HUES64 (cell line): ENCODE results near the gene TGM4.

Source experiments
- H3K27ac ChIP-seq: 2 replicates; pipeline ENCODE4 v1.7.0; 2013; ENCODE audit warnings: low read depth, low read length, inconsistent platforms
- H3K27me3 ChIP-seq: 2 replicates; pipeline ENCODE4 v1.6.1; 2013; ENCODE audit warnings: mild to moderate bottlenecking, low read length; ENCODE audit not compliant: insufficient read depth
- H3K36me3 ChIP-seq: 2 replicates; pipeline ENCODE4 v1.6.1; 2013; ENCODE audit warnings: mild to moderate bottlenecking, low read length; ENCODE audit not compliant: insufficient read depth
- H3K4me1 ChIP-seq: 2 replicates; pipeline ENCODE4 v1.6.1; 2013; ENCODE audit warnings: mild to moderate bottlenecking, low read length, moderate library complexity; ENCODE audit not compliant: insufficient read depth
- H3K4me3 ChIP-seq: 2 replicates; pipeline ENCODE4 v1.5.1; 2013; ENCODE audit warnings: mild to moderate bottlenecking, low read length, moderate library complexity
- H3K9ac ChIP-seq: 2 replicates; pipeline ENCODE4 v1.6.1; 2013; ENCODE audit warnings: mild to moderate bottlenecking, low read depth, low read length
- H3K9me3 ChIP-seq: 2 replicates; pipeline ENCODE4 v1.6.1; 2013; ENCODE audit warnings: low read depth, low read length; ENCODE audit not compliant: insufficient read depth
- WGBS: fragments of 150-250, 120-280 bp; methylation state at CpG from one replicate; pipeline ENCODE4 v1.1.7; 2013; ENCODE audit warnings: missing lambda C conversion rate; 5-methylcytosine and 5-hydroxymethylcytosine counted together

The TGM4 gene

DNA sequence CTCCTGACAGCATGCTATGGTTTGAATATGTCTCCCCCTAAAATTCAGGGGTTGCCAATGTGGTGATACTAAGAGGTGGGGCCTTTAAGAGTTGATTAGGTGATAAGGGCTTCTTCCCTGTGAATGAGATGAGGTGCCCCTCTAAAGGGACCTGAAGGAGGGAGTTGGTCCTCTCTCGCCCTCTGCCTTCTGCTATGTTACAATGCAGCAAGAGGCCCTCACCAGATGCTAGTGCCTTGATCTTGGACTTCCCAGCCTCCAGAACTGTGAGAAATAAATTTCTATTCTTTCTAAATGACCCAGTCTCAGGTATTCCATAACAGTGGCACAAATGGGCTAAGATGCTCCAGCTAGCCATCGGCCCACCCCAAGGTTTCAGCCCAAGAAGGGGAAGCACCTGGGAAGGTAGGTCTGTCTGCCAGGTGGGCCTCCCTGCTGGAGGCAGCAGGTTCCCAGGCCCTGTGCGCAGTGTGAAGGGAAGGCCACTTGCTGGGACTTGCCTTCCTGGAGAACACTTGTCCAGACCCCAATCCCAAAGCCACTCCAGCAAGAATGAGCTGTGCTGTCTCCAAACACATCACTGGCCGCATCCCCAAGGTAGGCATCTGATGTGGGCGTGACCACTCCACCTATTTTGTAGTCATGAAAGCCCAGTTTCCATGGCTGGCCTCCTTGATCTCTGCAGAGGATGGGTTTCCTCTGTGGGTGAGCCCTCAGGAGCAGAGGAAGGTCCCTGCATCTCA, 9.0 kb downstream of the TGM4 start:
- 86% methylated on average over 5 of the region's 5 CpGs for WGBS
- Histone ChIP-seq H3K27me3 (no peaks in the 10 kb centered on the region), H3K27ac (peak overlapping the region; percentile 32; the same call in 1 of the 2 replicates), H3K4me3 (no peak overlapping the region), H3K36me3 (no peaks in the 10 kb centered on the region), H3K9me3 (0 out of 2 replicates have a peak, but pooled peaks cover 2% of the 10 kb centered on the region), H3K9ac (no peak overlapping the region), H3K4me1 (peaks cover 11% of the 10 kb centered on the region)

DNA sequence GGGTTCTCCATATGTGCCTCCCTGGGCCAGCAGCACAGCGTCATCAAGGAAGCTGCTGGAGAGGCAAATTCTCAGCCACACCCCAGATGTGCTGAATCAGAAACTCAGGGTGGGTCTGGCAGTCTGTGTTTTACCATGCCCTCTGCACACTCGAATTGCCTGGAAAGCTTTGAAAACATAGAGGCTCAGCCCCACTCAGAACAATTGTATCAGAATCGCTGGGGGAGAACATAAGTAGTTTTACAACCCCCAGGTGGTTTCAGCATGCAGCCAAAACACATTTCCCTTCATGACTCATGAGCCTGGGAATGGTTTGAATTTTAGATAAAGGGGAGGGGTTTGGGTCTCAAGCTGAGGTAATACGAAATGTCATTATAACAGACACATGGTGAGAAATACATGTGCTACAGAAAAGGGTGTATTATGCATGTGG, 9.6 kb downstream of the TGM4 start:
- Histone ChIP-seq H3K36me3 (no peaks in the 10 kb centered on the region), H3K4me3 (no peak overlapping the region), H3K27ac (peak overlapping the region; percentile 32; the same call in 1 of the 2 replicates), H3K9me3 (0 out of 2 replicates have a peak, but pooled peaks cover 2% of the 10 kb centered on the region), H3K4me1 (peaks cover 11% of the 10 kb centered on the region), H3K27me3 (no peaks in the 10 kb centered on the region), H3K9ac (no peak overlapping the region)
- WGBS = 57% methylated on average over 4 of the region's 4 CpGs

GRCh38 chr3:44885618-44886017, 11.2 kb downstream of the TGM4 start:
- 0 out of 2 replicates have a peak, but pooled peaks cover 2% of the 10 kb centered on the region for H3K9me3 ChIP-seq
- H3K36me3 ChIP-seq = no peaks in the 10 kb centered on the region
- WGBS = 63% methylated on average over 4 of the region's 4 CpGs
- H3K4me1 ChIP-seq = peaks cover 11% of the 10 kb centered on the region
- H3K9ac ChIP-seq = no peak overlapping the region
- H3K27me3 ChIP-seq = no peaks in the 10 kb centered on the region
- H3K4me3 ChIP-seq = no peak overlapping the region
- 0 out of 2 replicates have a peak overlapping the region, but pooled peaks have one; percentile 20 for H3K27ac ChIP-seq

DNA sequence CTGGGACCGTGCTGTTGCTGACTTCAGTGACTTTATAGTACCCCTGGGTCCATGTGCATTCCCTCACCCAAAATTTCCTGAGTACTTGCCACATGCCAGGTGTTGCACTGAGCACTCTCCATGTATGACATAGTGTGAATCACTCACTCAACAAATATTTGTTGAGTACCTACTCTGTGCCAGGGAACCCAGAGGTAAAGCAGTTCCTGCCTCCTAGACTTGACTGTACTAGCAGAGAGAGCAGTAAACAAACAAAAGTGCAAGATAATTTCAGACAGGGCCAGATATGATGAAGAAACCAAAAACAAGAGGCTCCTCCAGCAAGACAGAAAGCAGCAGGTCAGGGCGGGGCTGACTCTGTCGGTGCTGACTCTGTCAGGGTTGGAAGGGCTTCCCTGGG, 12.2 kb downstream of the TGM4 start:
- no peak overlapping the region for H3K27ac ChIP-seq
- H3K9ac ChIP-seq = no peak overlapping the region
- no peak overlapping the region for H3K4me3 ChIP-seq
- peaks cover 11% of the 10 kb centered on the region for H3K4me1 ChIP-seq
- no peaks in the 10 kb centered on the region for H3K36me3 ChIP-seq
- no peaks in the 10 kb centered on the region for H3K27me3 ChIP-seq
- WGBS = 76% methylated on average over 3 of the region's 3 CpGs
- 0 out of 2 replicates have a peak, but pooled peaks cover 2% of the 10 kb centered on the region for H3K9me3 ChIP-seq

DNA sequence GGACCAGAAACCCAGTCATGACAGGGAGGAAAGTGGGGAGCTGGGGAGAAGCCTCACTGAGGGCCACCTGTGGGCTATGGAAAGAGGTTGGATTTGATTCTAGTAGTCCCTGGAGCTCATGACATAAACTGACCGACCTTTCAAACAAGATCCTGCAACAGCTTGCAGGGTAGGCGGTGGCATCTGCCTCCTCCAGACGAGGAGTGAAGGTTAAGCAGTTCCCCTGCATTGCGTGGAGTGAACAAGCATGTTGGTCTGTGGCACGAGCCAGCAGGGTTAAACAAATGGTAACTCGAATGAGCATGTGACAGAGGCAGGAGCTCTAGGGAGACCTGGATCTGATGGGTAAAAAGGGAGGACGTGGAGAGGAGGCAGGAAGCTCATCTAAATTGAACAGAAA, 12.7 kb downstream of the TGM4 start:
- 91% methylated on average over 7 of the region's 7 CpGs for WGBS
- no peak overlapping the region for H3K27ac ChIP-seq
- H3K4me1 ChIP-seq = peaks cover 11% of the 10 kb centered on the region
- no peaks in the 10 kb centered on the region for H3K36me3 ChIP-seq
- 0 out of 2 replicates have a peak, but pooled peaks cover 2% of the 10 kb centered on the region for H3K9me3 ChIP-seq
- H3K4me3 ChIP-seq = no peak overlapping the region
- H3K9ac ChIP-seq = no peak overlapping the region
- no peaks in the 10 kb centered on the region for H3K27me3 ChIP-seq

GRCh38 chr3:44890258-44890657, 15.8 kb downstream of the TGM4 start:
- Histone ChIP-seq H3K36me3 (no peaks in the 10 kb centered on the region), H3K9me3 (no peaks in the 10 kb centered on the region), H3K27ac (no peak overlapping the region), H3K4me1 (peaks cover 3% of the 10 kb centered on the region; the same call in 1 of the 2 replicates), H3K4me3 (no peak overlapping the region), H3K27me3 (no peaks in the 10 kb centered on the region), H3K9ac (no peak overlapping the region)
- WGBS = 77% methylated on average over 3 of the region's 3 CpGs

DNA sequence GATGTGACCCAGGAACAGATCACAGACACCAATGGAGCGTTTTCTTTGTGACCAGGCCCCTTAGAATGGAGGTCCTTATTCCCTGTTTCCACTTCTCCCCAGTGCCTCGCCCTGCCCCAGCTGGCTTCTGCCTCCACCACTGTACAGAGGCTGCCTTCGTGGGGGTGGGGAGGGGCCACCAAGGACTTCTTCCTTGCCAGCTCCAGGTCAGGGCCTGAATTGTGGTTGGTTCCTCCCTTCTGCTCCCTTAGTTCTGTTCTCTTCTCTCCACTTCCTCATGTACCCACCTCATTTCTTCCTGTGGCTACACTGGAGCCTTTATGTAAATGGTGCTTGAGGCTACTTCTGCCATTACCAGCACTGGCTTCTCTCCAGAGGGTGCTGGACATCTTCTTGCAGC, 16.4 kb downstream of the TGM4 start:
- 95% methylated on average over 3 of the region's 3 CpGs for whole genome bisulfite sequencing
- H3K9ac ChIP-seq = no peak overlapping the region
- H3K36me3 ChIP-seq = no peaks in the 10 kb centered on the region
- H3K4me3 ChIP-seq = no peak overlapping the region
- H3K9me3 ChIP-seq = no peaks in the 10 kb centered on the region
- H3K27ac ChIP-seq = no peak overlapping the region
- H3K4me1 ChIP-seq = no peaks in the 10 kb centered on the region
- no peaks in the 10 kb centered on the region for H3K27me3 ChIP-seq

- H3K9ac ChIP-seq = no peak overlapping the region
- no peaks in the 10 kb centered on the region for H3K27me3 ChIP-seq
- H3K4me3 ChIP-seq = no peak overlapping the region
- H3K36me3 ChIP-seq = no peaks in the 10 kb centered on the region
- H3K27ac ChIP-seq = no peak overlapping the region
- H3K4me1 ChIP-seq = no peaks in the 10 kb centered on the region
- H3K9me3 ChIP-seq = no peaks in the 10 kb centered on the region
- WGBS = 93% methylated on average over 3 of the region's 3 CpGs
These were observed 18.3 kb downstream of the TGM4 start for GRCh38 chr3:44892689-44893088.

GRCh38 chr3:44893097-44893496, 18.7 kb downstream of the TGM4 start:
- Histone ChIP-seq H3K36me3 (no peaks in the 10 kb centered on the region), H3K9me3 (no peaks in the 10 kb centered on the region), H3K27ac (no peak overlapping the region), H3K4me3 (no peak overlapping the region), H3K27me3 (no peaks in the 10 kb centered on the region), H3K4me1 (no peaks in the 10 kb centered on the region), H3K9ac (no peak overlapping the region)
- WGBS = 93% methylated on average over 2 of the region's 2 CpGs

DNA sequence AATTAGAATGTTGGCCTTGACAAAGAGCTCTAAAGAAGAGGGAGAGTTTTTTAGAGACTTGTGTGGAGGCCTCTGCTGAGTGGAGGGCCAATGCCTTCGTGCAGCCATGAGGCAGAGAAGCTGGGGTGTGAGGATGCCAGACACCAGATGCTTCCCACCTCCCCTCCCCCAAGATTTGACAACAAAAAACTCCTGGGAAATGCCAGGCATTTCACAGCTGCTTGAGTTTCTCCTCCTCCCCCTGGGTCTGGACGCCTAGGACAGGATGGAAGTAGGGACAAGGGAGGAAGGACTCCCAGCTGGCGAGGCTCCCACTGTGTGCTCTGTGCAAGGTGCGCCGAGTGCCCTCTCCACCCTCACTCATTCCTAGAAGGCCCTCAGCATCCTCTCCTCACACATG, 20.1 kb downstream of the TGM4 start:
- WGBS = 33% methylated on average over 2 of the region's 5 CpGs
- H3K9me3 ChIP-seq = no peaks in the 10 kb centered on the region

DNA sequence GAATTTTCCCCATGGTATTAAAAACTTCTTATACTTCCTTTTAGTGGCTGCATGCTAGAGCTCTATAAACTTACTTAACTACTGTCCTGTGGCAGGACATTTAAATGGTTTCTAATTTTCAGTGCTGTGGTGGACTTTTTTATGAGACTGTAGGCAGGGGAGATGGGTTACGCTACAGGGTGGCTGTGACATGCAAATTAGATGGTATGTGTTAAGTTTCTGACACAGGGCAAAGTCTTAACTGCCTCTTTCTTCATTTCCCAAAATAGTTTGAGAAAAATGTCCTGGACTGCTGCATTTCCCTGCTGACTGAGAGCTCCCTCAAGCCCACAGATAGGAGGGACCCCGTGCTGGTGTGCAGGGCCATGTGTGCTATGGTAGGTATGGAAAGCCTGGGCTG, 22.0 kb downstream of the TGM4 start:
- 82% methylated on average over 2 of the region's 2 CpGs for WGBS
- no peak overlapping the region for H3K4me3 ChIP-seq
- H3K27me3 ChIP-seq = no peaks in the 10 kb centered on the region
- no peak overlapping the region for H3K27ac ChIP-seq
- no peaks in the 10 kb centered on the region for H3K9me3 ChIP-seq
- no peak overlapping the region for H3K9ac ChIP-seq
- peaks cover 10% of the 10 kb centered on the region; the same call in 1 of the 2 replicates for H3K4me1 ChIP-seq
- H3K36me3 ChIP-seq = no peaks in the 10 kb centered on the region

More for the DNA sequence above, 20.1 kb downstream of the TGM4 start:
- no peaks in the 10 kb centered on the region for H3K36me3 ChIP-seq
- peaks cover 8% of the 10 kb centered on the region; the same call in 1 of the 2 replicates for H3K4me1 ChIP-seq
- H3K27me3 ChIP-seq = no peaks in the 10 kb centered on the region
- no peak overlapping the region for H3K4me3 ChIP-seq
- H3K27ac ChIP-seq = 0 out of 2 replicates have a peak overlapping the region, but pooled peaks have one; percentile 15
- H3K9ac ChIP-seq = no peak overlapping the region
